Measurements from ENCODE around the gene FUT8. TPM values are rescaled to one million over a fixed set of nuclear protein-coding genes. Genes with fewer than 3 reads are reported as not detected.

Gene FUT8
- total RNA-seq, 4 donors from 2014 or later, result 7.9 to 27.5 (median 12.8) TPM

GRCh38 chr14:65411656-65412031 is 886 bp upstream of the FUT8 start:
- no peaks in the 10 kb centered on the region for H3K9me3 ChIP-seq
- H3K4me1 ChIP-seq, result peaks cover 0 to 21% (median 7%) of the 10 kb centered on the region in 4 donors
- TF ChIP-seq POLR2AphosphoS5 (IDR thresholded peaks at IDR 0.05) (peak; percentile 87 to 93 (median 91)), CTCF (IDR thresholded peaks at IDR 0.05) (no peak), POLR2A (IDR thresholded peaks at IDR 0.05) (peak; percentile 69)
- DNase-seq, result peak; percentile 93
- intact Hi-C loops (cut with DNase I; ENCODE audit: low total_unique reads), result loop anchor here (5.0 kb wide), 1 partner anchor 411 kb away; no protein-coding TSS in a partner anchor
- H3K27me3 ChIP-seq, result no peaks in the 10 kb centered on the region
- 0% methylated on average over 19 of the region's 31 CpGs; no CpG with 5 or more reads in 1 of the 2 donors for WGBS, 2 donors (ENCODE audit: low coverage in 1 of 2)
- in situ Hi-C loops (cut with MboI; ENCODE audit: low pct_ligation_motif_present in 1 of 4, low pct_unique_long_range_greater_than_20kb in 1 of 4, low sequenced_read_pairs in 3 of 4), result loop anchor here (10.0 to 25.0 kb wide), 5 partner anchors 199 to 651 kb away; no protein-coding TSS in a partner anchor
- peak overlapping the region; percentile 49 to 86 (median 84) for H3K4me3 ChIP-seq
- no peaks in the 10 kb centered on the region for H3K36me3 ChIP-seq
- peak overlapping the region; percentile 89 to 98 (median 94) for H3K27ac ChIP-seq

DNA sequence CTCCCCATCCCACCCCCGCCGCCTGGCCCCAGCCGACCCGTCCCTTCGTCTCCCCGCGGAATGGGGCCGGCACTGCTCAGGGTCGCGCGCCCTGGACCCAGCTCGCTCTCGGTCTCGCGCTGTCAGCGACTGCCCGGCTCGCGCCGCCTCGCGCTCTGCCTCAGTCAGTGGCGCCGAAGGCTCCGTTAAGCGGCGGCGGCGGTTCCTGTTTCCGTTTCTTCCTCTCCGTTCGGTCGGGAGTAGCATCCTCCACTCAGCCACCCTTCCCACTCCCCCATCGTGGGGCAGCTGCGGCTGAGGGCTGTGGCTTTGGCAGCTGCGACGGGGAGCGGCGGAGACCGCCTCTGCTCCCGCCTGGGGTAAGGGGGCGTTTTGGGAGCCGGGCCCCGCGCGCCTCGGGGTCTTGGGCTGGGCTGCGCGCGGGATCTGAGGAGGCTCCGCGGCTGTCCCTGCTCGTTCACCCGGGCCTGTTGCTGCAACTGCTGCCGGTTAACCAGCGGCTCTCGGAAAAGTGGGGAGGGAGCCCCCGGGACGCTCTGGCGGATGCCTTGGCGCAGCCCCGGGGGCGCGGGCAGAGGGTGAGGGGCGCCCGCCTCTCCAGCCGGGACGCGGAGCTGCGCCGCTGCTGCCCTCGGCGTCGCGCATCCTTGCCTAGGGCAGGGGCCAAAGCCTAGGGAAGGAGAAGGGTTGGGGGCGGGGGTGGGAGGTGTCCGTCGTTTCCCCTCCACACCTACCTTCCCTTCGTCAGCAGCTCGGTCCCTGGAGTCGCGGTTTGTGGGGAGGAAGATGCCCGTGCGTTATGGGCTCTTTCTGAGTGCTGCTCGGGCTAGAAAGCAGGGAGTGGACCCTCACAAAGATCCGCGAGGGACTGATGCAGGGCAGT is 567 bp downstream of the FUT8 start:
- DNase-seq, result peak; percentile 77
- Histone ChIP-seq H3K36me3 (no peaks in the 10 kb centered on the region), H3K9me3 (no peaks in the 10 kb centered on the region), H3K27ac (peak overlapping the region; percentile 89 to 98 (median 94)), H3K4me1 (peaks cover 0 to 29% (median 9%) of the 10 kb centered on the region in 4 donors), H3K4me3 (peak overlapping the region; percentile 49 to 86 (median 84)), H3K27me3 (no peaks in the 10 kb centered on the region)
- WGBS, 2 donors (ENCODE audit: low coverage in 1 of 2), result 1% methylated on average over 62 of the region's 87 CpGs; no CpG with 5 or more reads in 1 of the 2 donors
- TF ChIP-seq POLR2AphosphoS5 (IDR thresholded peaks at IDR 0.05) (peak in 1 of 3 donors; percentile 33), EP300 (IDR thresholded peaks at IDR 0.05; ENCODE audit: low read depth) (no peak), CTCF (IDR thresholded peaks at IDR 0.05) (peak in 1 of 5 experiments; percentile 3)
- intact Hi-C loops (cut with DNase I; ENCODE audit: low total_unique reads), result loop anchor here (5.0 kb wide), 1 partner anchor 409 kb away; no protein-coding TSS in a partner anchor
- in situ Hi-C loops (cut with MboI; ENCODE audit: low pct_ligation_motif_present in 1 of 4, low pct_unique_long_range_greater_than_20kb in 1 of 4, low sequenced_read_pairs in 3 of 4), result loop anchor here (10.0 to 25.0 kb wide), 5 partner anchors 201 to 649 kb away; no protein-coding TSS in a partner anchor

DNA sequence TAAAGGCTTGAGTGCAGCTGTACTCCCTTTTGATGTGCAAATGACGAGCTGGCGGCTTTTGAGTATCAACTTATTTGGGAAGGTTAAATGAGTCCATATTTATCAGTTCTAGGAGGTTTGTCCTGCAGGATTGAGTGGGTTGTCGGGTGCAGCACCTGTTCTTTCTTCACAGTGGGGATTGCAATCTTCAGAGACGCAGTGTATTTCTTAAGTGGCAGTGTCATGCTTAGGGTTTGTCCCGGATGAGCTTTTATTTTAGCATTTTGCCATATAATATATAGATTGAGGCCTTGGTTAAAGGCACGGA is 1.2 kb downstream of the FUT8 start:
- in situ Hi-C loops (cut with MboI; ENCODE audit: low pct_ligation_motif_present in 1 of 4, low pct_unique_long_range_greater_than_20kb in 1 of 4, low sequenced_read_pairs in 3 of 4), result loop anchor here (10.0 to 25.0 kb wide), 5 partner anchors 201 to 649 kb away; no protein-coding TSS in a partner anchor
- TF ChIP-seq POLR2AphosphoS5 (IDR thresholded peaks at IDR 0.05) (no peak), CTCF (IDR thresholded peaks at IDR 0.05) (no peak), EP300 (IDR thresholded peaks at IDR 0.05; ENCODE audit: low read depth) (no peak), POLR2A (IDR thresholded peaks at IDR 0.05) (no peak)
- no peaks in the 10 kb centered on the region for H3K9me3 ChIP-seq
- H3K36me3 ChIP-seq, result no peaks in the 10 kb centered on the region
- no peak for DNase-seq
- intact Hi-C loops (cut with DNase I; ENCODE audit: low total_unique reads), result loop anchor here (5.0 kb wide), 1 partner anchor 409 kb away; no protein-coding TSS in a partner anchor
- H3K4me1 ChIP-seq, result peaks cover 0 to 32% (median 9%) of the 10 kb centered on the region in 4 donors
- no peaks in the 10 kb centered on the region for H3K27me3 ChIP-seq
- H3K4me3 ChIP-seq, result peak overlapping the region; percentile 49 to 86 (median 84)
- peak overlapping the region; percentile 89 to 98 (median 94) for H3K27ac ChIP-seq
- 9 to 20% methylated on average over 1 to 6 of the region's 6 CpGs for WGBS, 2 donors (ENCODE audit: low coverage in 1 of 2)

DNA sequence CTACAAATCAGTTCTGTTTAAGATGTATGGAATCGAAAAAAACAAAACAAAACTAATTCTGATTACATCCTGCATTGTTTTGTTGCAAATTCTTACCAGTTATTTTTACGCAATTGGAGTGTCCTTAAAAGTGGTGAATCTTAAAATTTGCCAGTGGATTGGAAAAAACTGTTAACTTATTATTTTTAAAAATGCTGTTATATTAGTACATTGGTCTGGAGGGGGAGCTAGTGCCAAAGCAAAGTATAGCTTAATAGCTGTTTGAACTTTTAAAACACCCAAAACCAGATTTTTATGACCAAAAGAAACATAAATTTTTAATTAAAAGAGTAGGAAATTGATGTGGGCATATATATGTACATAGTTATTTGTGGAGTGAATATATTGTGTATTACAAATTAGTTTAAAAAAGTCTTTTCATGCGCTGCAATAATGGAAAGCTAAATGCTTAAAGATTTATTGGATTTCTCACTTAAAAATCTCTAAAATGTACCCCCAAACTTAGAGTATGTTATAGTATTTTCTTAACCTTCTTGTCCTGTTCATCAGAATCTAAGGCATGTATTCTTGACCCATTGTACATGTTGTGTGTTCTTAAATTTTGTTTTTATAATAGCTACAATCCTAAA is 2.5 kb downstream of the FUT8 start:
- Histone ChIP-seq H3K4me3 (no peak overlapping the region), H3K9me3 (no peaks in the 10 kb centered on the region), H3K27me3 (no peaks in the 10 kb centered on the region), H3K4me1 (peaks cover 0 to 32% (median 9%) of the 10 kb centered on the region in 4 donors), H3K36me3 (no peaks in the 10 kb centered on the region), H3K27ac (no peak overlapping the region)
- in situ Hi-C loops (cut with MboI; ENCODE audit: low pct_ligation_motif_present in 1 of 4, low pct_unique_long_range_greater_than_20kb in 1 of 4, low sequenced_read_pairs in 3 of 4), result loop anchor here (10.0 to 25.0 kb wide), 5 partner anchors 203 to 647 kb away; no protein-coding TSS in a partner anchor
- intact Hi-C loops (cut with DNase I; ENCODE audit: low total_unique reads), result loop anchor here (5.0 kb wide), 1 partner anchor 407 kb away; no protein-coding TSS in a partner anchor
- 68 to 87% methylated on average over 3 of the region's 3 CpGs for WGBS, 2 donors (ENCODE audit: low coverage in 1 of 2)
- TF ChIP-seq CTCF (IDR thresholded peaks at IDR 0.05) (peak; percentile 21 to 31 (median 23)), EP300 (IDR thresholded peaks at IDR 0.05; ENCODE audit: low read depth) (no peak)
- no peak for DNase-seq
